Measurements from ENCODE around the gene EML2.
"Not testable (repeated sequence)": the region's sequence is repeated elsewhere in the genome, so short reads cannot be mapped to it uniquely, and the experiment has no call there.

Gene EML2, protein sequence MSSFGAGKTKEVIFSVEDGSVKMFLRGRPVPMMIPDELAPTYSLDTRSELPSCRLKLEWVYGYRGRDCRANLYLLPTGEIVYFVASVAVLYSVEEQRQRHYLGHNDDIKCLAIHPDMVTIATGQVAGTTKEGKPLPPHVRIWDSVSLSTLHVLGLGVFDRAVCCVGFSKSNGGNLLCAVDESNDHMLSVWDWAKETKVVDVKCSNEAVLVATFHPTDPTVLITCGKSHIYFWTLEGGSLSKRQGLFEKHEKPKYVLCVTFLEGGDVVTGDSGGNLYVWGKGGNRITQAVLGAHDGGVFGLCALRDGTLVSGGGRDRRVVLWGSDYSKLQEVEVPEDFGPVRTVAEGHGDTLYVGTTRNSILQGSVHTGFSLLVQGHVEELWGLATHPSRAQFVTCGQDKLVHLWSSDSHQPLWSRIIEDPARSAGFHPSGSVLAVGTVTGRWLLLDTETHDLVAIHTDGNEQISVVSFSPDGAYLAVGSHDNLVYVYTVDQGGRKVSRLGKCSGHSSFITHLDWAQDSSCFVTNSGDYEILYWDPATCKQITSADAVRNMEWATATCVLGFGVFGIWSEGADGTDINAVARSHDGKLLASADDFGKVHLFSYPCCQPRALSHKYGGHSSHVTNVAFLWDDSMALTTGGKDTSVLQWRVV

DNA sequence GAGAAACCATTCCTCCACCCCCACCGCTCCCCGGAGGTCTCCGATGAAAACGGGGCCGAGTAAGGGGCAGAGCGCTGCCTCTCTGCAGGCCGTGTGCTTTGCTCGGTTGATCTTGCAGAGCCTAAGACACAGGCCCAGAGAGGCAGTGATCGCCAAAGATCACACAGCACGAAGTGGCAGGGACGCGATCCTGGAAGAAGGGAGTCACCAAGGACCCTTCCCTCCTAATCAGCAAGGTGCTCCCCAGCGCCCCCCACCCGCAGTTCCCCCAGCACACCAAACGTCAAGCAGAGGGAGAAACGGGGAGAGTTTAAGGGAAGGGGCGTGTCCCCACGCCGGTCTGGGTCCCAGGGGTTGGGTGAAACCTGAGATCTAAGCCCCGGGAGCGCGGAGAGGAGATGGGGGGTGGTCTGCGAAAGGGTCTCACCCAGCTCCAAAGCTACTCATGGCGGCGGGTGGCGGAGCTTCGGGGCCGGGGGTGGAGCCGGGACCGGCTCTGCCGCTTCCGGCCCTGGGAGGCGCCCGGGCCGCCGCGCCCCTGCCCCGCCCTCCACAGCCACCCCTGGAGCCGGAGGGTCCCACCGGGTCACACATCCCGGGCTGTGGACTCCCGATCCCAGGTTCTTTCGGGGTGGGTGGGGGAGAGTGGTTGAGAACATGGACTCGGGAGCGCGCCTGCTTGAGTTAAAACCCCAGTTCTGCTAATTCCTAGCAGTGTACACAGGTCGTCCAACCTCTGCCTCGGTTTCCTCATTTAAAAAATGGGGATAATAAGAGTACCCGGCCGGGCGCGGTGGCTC lies at the start of gene EML2:
Gene EML2 (minus strand): TSS at position 468 of the 800 bp plus-strand sequence. CDS start 21 bp downstream, at position 447.
- peak; percentile 43 to 48 for DNase-seq
- TF ChIP-seq GATA1 (IDR thresholded peaks at IDR 0.05; ENCODE audit: low read depth, low read length) (no peak), POLR2A (IDR thresholded peaks at IDR 0.05; ENCODE audit: low read length) (peak; percentile 27)

DNA sequence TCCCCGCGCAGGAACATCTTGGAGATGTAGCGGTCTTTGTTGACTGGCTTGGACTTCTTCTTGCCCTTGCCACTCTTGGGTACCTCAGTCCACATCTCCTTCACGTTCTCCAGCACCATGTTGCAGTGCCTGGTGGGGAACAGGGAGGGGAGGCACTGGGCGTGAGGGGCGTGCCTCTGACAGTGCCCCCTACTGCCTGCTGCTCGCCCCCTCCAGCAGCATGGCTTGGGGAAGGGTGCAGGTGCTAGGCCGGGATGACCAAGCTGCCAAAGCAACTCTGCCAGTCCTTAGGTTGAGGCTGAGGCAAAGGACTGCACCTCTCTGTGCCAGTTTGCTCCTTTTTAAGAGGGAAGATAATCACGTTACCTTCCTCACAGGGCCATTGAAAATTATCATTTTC lies 48.4 kb upstream of the EML2 start:
- no peak for TF ChIP-seq GATA1 (IDR thresholded peaks at IDR 0.05; ENCODE audit: low read depth, low read length)
- TF ChIP-seq POLR2A (IDR thresholded peaks at IDR 0.05; ENCODE audit: low read length): no peak
- no peak for DNase-seq

DNA sequence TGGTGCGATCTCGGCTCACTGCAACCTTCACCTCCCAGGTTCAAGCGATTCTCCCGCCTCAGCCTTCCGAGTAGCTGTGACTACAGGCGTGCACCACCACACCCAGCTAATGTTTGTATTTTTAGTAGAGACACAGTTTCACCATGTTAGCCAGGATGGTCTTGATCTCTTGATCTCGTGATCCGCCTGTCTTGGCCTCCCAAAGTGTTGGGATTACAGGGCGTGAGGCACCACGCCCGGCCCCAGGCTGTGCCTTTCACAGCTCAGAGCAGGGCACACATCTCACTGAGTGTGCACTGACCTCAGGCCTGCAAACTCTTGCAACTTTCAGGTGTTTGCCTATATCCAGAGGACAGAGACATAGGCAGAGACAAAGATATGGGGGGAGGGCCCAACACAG lies 45.8 kb upstream of the EML2 start:
- not testable (repeated sequence) for DNase-seq

DNA sequence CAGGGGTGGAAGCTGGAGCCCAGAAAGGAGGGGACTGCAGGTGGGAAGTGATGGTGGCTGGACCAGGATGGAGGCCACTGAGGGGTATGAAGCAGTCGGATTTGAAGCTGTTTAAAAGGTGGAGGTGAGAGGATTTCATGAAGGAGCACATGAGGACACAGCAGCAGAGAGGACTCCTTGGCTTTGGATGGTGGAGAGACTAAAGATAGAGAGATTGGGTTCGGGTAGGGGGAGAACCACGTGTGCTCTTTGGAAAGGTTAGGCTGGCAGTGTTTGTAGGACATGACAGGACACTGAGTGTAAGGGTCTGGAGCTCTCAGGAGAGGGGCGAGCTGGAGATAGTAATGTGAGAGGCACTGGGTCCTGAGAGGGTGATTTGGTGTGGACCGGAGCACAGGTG lies 43.7 kb upstream of the EML2 start:
- no peak for DNase-seq
- TF ChIP-seq POLR2A (IDR thresholded peaks at IDR 0.05; ENCODE audit: low read length) (no peak), GATA1 (IDR thresholded peaks at IDR 0.05; ENCODE audit: low read depth, low read length) (no peak)

DNA sequence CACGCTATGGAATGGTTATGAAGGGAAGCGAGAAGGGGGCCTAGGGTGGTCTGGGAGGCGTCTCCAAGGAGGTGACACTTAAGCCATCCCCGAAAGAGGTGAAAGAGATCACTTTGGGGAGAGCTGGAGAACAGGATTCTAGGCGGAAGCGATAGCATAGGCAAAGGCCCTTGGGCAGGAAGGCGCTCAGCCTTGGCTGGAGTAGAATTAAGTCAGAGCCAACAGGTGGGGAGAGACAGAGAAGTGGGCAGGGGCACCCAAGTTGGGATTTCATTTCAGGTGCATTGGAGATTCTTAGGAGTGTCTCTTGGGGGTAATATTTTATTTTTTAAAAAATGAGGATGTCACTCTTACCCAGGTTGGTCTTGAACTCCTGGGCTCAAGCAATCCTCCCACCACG lies 42.9 kb upstream of the EML2 start:
- TF ChIP-seq GATA1 (IDR thresholded peaks at IDR 0.05; ENCODE audit: low read depth, low read length) (no peak), POLR2A (IDR thresholded peaks at IDR 0.05; ENCODE audit: low read length) (no peak)
- no peak for DNase-seq

DNA sequence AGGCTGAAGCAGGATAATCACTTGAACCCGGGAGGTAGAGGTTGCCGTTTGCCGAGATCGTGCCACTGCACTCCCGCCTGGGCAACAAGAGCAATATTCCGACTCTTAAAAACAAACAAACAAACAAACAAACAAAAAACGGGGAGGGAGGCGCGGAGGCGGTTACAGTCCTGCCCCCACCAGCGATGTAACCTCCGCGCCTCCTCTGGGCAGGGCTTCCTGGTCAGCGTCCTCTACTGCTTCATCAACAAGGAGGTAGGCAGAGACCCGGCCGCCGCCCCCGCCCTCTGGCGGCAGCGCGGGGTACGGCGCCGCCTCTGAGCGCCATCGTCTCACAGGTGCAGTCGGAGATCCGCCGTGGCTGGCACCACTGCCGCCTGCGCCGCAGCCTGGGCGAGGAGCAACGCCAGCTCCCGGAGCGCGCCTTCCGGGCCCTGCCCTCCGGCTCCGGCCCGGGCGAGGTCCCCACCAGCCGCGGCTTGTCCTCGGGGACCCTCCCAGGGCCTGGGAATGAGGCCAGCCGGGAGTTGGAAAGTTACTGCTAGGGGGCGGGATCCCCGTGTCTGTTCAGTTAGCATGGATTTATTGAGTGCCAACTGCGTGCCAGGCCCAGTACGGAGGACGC lies 42.3 kb upstream of the EML2 start:
- TF ChIP-seq GATA1 (IDR thresholded peaks at IDR 0.05; ENCODE audit: low read depth, low read length) (no peak), POLR2A (IDR thresholded peaks at IDR 0.05; ENCODE audit: low read length) (no peak)
- DNase-seq: peak; percentile 83 to 89

DNA sequence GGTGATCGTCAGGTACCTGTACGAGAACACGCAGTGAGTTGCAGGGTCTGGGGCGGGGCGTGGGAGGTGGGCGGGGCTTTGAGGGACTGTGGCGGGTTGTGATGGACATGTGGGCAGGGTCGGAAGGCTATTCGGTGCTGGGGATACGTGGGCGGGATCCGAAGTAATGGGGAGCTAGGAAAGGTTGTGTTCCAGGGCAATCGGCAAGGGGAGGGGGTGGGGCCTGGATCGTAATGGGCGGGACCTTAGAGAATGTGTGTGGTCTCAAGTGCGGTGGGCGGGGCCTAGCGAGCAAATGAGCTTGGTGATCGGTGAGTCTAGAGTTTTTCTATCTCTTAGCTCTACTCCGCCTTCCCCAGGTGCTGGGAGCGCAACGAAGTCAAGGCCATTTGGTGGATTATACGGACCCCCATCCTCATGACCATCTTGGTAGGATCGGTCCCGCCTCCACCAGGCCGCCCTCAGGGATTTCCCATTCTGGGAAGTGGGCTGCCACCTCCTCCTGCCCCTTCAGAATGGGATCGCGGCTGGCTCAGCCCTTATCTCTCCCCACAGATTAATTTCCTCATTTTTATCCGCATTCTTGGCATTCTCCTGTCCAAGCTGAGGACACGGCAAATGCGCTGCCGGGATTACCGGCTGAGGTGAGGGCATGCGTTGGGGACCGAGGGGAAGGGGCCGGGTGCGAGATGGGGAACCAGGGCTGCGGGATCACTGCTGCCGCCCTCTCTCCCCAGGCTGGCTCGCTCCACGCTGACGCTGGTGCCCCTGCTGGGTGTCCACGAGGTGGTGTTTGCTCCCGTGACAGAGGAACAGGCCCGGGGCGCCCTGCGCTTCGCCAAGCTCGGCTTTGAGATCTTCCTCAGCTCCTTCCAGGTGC lies 38.4 kb upstream of the EML2 start:
- DNase-seq: peak; percentile 89 to 91

DNA sequence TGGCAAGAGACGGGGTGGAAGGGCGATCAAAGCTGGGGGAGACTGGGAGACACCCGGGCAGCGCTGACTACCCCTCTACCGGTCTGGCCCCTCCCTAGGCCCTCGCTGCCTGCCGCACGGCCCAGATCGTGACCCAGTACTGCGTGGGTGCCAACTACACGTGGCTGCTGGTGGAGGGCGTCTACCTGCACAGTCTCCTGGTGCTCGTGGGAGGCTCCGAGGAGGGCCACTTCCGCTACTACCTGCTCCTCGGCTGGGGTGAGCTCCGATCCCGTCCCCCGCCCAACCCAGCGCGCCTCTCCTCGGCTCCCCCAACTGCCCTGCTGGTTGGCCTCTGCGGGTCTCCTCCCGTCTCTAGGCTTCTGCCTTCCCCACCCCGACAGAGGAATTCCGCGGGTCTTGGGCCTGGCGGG lies 37.7 kb upstream of the EML2 start:
- no peak for DNase-seq
- TF ChIP-seq GATA1 (IDR thresholded peaks at IDR 0.05; ENCODE audit: low read depth, low read length) (no peak), POLR2A (IDR thresholded peaks at IDR 0.05; ENCODE audit: low read length) (no peak)

More for the DNA sequence above, 38.4 kb upstream of the EML2 start:
- TF ChIP-seq POLR2A (IDR thresholded peaks at IDR 0.05; ENCODE audit: low read length) (no peak), GATA1 (IDR thresholded peaks at IDR 0.05; ENCODE audit: low read depth, low read length) (no peak)

DNA sequence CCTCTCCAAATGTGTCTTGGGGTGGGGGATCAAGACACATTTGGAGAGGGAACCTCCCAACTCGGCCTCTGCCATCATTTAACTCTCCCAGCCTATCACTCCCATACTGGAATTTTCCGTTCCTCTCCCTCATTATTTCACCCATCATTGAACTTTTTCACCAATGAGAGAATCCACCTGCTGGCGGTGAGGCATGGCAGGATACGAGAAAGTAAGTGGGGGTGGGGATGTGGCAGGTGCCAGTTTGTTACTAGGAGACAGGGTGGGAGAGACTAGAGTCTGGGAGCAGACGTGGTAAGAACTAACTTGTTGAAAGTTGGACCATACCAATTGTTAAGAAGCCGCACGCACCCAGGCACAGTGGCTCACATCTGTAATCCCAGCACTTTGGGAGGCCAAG lies 35.7 kb upstream of the EML2 start:
- TF ChIP-seq GATA1 (IDR thresholded peaks at IDR 0.05; ENCODE audit: low read depth, low read length) (no peak), POLR2A (IDR thresholded peaks at IDR 0.05; ENCODE audit: low read length) (no peak)
- DNase-seq: no peak

DNA sequence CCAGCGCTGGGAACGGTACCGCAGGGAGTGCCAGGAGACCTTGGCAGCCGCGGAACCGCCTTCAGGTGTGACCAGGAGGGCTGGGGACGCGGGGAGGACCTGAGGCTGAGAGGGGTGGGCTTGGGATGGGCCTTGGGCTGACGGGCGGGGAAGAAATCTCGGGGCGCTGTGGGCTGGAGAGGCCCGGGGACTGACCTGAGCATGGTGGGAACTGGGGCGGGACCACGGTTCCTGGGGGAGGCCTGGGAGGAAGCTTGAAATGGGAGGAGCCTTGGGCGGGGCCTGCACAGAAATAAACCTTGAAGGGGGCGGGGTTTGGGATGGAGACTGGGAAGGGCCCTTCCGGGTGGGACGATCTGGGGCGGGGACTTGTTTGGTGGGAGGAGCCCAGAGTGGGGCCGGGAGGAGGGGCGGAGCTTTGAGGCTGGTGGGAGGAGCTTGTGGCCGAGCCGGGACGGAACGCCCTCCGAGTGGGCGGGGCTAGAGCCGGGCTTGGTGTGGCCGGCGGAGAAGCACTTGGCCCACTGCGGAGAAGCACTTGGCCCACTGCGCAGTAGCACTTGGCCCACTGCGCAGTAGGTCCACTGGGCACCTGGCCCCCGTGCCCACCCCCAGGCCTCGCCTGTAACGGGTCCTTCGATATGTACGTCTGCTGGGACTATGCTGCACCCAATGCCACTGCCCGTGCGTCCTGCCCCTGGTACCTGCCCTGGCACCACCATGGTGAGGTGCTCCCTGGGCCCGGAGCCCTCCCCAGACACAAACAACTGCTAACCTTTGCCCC lies 31.7 kb upstream of the EML2 start:
- no peak for TF ChIP-seq POLR2A (IDR thresholded peaks at IDR 0.05; ENCODE audit: low read length)
- no peak for TF ChIP-seq GATA1 (IDR thresholded peaks at IDR 0.05; ENCODE audit: low read depth, low read length)
- DNase-seq: peak; percentile 88 to 91

DNA sequence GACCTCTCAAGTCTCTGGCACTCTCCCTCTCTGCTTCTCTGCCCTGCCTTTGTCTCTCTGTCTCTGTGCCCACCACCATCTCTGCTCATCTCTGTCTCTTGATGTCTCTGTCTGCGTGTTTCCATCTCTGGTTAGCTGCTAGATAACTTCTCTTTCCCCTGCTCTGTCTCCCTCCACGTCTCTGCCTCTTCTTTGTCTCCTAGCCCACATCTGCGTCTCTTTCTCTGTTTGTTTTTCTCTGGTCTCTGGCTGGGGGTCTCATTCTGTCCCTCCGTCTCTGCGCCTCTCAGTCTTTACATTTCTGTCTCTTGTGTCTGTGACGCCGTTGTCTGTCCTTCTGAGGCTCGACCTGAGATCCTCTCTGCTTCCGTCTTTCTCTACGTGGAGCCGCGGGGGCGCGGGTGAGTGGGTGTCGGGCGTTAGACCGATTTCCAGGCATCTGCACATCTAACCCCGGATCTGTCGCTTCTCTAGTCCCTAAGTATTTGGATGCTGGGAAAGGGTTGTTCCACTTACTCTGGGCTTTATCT lies 29.2 kb upstream of the EML2 start:
- DNase-seq: no peak
- TF ChIP-seq POLR2A (IDR thresholded peaks at IDR 0.05; ENCODE audit: low read length) (no peak), GATA1 (IDR thresholded peaks at IDR 0.05; ENCODE audit: low read depth, low read length) (no peak)

Data from erythroblast (primary cell).